GM12878 (cell line): ENCODE data around the gene HOXC5. TPM values are rescaled to one million over a fixed set of nuclear protein-coding genes. Genes with fewer than 3 reads are reported as not detected.

Source experiments
- BACH1 ChIP-seq: fragments of 450-650 bp; IDR thresholded peaks from 2 replicates; pipeline ENCODE4 v1.6.1; 2017; ENCODE audit warnings: mild to moderate bottlenecking, borderline replicate concordance
- BCL11A ChIP-seq: IDR thresholded peaks from 2 replicates; pipeline ENCODE4 v1.6.1; 2011; ENCODE audit warnings: low read depth, low read length
- CHD1 ChIP-seq: IDR thresholded peaks from 2 replicates; pipeline ENCODE4 v1.6.1; 2012; ENCODE audit warnings: low read depth, low read length, improper control_type of control experiment
- EED ChIP-seq: sonication (generic); IDR thresholded peaks from 2 replicates; pipeline ENCODE4 v1.6.1; 2016; ENCODE audit warnings: antibody characterized with exemption, low read depth
- FOS ChIP-seq: IDR thresholded peaks from 3 replicates; pipeline ENCODE4 v1.6.1; 2011; ENCODE audit warnings: borderline replicate concordance; ENCODE audit not compliant: insufficient read length; ENCODE audit errors: extremely low read depth
- HDAC2 ChIP-seq: fragments of 200-600 bp; sonication (generic); IDR thresholded peaks from 2 replicates; pipeline ENCODE4 v1.6.1; 2017
- HDAC6 ChIP-seq: fragments of 200-600 bp; sonication (generic); IDR thresholded peaks from one replicate; pipeline ENCODE4 v1.8.0; 2017; ENCODE audit warnings: antibody characterized with exemption; ENCODE audit not compliant: unreplicated experiment
- HDGF ChIP-seq: fragments of 450-650 bp; IDR thresholded peaks from 2 replicates; pipeline ENCODE4 v1.6.1; 2016; ENCODE audit warnings: antibody characterized with exemption
- IKZF1 ChIP-seq: fragments of 450-650 bp; conservative IDR thresholded peaks from 2 replicates; pipeline ENCODE4 v1.6.1; 2017; ENCODE audit warnings: antibody characterized with exemption, mild to moderate bottlenecking
- NBN ChIP-seq: fragments of 450-650 bp; IDR thresholded peaks from 2 replicates; pipeline ENCODE4 v1.6.1; 2016
- RCOR1 ChIP-seq: conservative IDR thresholded peaks from 2 replicates; pipeline ENCODE4 v1.6.1; 2012; ENCODE audit warnings: low read depth, low read length, improper control_type of control experiment
- SMAD1 ChIP-seq: fragments of 450-650 bp; IDR thresholded peaks from 2 replicates; pipeline ENCODE4 v1.6.1; 2018; ENCODE audit warnings: mild to moderate bottlenecking, low read depth; ENCODE audit not compliant: partially characterized antibody
- STAT3 ChIP-seq: IDR thresholded peaks from 2 replicates; pipeline ENCODE4 v1.6.1; 2011; ENCODE audit warnings: low read depth, low read length, improper control_type of control experiment
- TCF12 ChIP-seq: IDR thresholded peaks from 2 replicates; pipeline ENCODE4 v1.6.1; 2011; ENCODE audit warnings: low read depth, mild to moderate bottlenecking, low read length
- ZSCAN29 ChIP-seq: fragments of 450-650 bp; IDR thresholded peaks from 2 replicates; pipeline ENCODE4 v1.6.1; 2017; ENCODE audit warnings: mild to moderate bottlenecking, moderate library complexity
- polyA plus RNA-seq, 11 experiments: library from polyadenylated mRNA; depleted of rRNA in 4 of 11; unstranded in 6 of 11; stranded (reverse) in 5 of 11; fragments of >200 nt; fragmentation: Nextera tagmentation in 4 of 11; fragmentation: Illumina TruSeq in 1 of 11; extraction: Ambion mirVana in 4 of 11; extraction: Trizol in 1 of 11; gene quantifications; 1 replicate in 1 of 11; 2 replicates in 10 of 11; pipeline versions ENCODE4 v1.2.1 to v1.2.3, GENCODE V29; 2011 to 2016; ENCODE audit warnings: inconsistent platforms in 2 of 11, missing spikeins in 2 of 11, low read depth in 1 of 11
- total RNA-seq, 4 experiments: library from RNA; depleted of rRNA in 3 of 4; stranded (reverse); fragments of >200 nt in 3 of 4; fragmentation: Illumina TruSeq in 1 of 4; extraction: Trizol in 1 of 4; gene quantifications; 2 replicates each; pipeline versions ENCODE4 v1.2.1 to v1.2.3, GENCODE V29; 2013 to 2021
- TF ChIP-seq, protein P1 (sequence below), 3 experiments: IDR thresholded peaks in 2 of 3; conservative IDR thresholded peaks in 1 of 3; 2 replicates each; pipeline ENCODE4 v1.5.1; 2011; ENCODE audit warnings: low read depth in 3 of 3, low read length in 3 of 3, mild to moderate bottlenecking in 3 of 3, control low read depth in 2 of 3, moderate library complexity in 2 of 3, inconsistent platforms in 1 of 3, mixed read lengths in 1 of 3; ENCODE audit not compliant: control insufficient read depth in 2 of 3, insufficient read depth in 1 of 3; ENCODE audit errors: extremely low read depth in 1 of 3
- TF ChIP-seq, protein P2 (sequence below): fragments of 450-650 bp; IDR thresholded peaks from 2 replicates; pipeline ENCODE4 v1.6.1; 2017; ENCODE audit warnings: mild to moderate bottlenecking, moderate library complexity
- TF ChIP-seq, protein P3 (sequence below): fragments of 450-650 bp; IDR thresholded peaks from 2 replicates; pipeline ENCODE4 v1.6.1; 2017; ENCODE audit warnings: mild to moderate bottlenecking
- TF ChIP-seq, protein P4 (sequence below): IDR thresholded peaks from 2 replicates; pipeline ENCODE4 v1.6.1; 2012; ENCODE audit warnings: low read depth, low read length, improper control_type of control experiment

Gene HOXC5
- total and polyA plus RNA-seq, 10 of the 15 experiments (the other 5 are each of a cell fraction or from before 2014, with no cell fraction given), result 0.11 TPM; not detected in 9

DNA sequence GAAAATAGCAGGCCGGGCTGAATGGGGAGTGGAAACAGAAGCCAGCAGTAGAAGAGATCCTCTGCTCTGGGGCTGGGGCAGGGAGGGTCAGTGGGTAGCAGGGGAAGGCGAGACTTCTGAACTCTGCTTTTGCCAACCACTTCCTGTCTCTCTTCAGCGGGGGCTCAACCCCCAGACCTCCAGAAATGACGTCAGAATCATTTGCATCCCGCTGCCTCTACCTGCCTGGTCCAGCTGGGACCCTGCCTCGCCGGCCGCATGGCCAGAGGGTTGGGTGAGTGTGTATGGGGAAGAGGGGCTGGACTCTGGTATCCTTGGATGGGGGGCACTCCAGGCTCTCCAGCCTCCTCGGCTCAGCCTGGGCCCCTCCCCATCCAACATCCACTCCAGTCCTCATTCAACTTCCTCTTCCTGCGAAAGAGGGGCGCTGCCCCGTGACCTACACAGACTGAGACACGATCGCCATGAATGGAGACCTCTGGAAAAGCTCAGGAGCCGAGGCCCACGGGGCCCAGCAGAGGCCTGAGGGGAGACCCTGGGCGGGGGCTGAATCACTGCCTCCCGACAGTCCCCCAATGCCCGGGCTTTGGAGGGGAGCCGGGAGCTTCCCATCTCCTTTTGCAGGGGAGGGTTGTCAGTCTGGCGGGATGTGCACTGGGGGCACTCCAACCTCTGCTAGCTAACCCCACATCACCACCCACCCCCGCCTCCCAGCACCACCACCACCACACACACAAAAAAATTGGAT lies 20.3 kb downstream of the HOXC5 start (continued):
- TF ChIP-seq IKZF1, result peak; percentile 80
- no peak for TF ChIP-seq HDAC6
- TF ChIP-seq EED, result peak; percentile 69
- TF ChIP-seq BCL11A, result 0 out of 2 replicates have a peak, but pooled peaks have one; percentile 11
- TF ChIP-seq, protein P1, sequence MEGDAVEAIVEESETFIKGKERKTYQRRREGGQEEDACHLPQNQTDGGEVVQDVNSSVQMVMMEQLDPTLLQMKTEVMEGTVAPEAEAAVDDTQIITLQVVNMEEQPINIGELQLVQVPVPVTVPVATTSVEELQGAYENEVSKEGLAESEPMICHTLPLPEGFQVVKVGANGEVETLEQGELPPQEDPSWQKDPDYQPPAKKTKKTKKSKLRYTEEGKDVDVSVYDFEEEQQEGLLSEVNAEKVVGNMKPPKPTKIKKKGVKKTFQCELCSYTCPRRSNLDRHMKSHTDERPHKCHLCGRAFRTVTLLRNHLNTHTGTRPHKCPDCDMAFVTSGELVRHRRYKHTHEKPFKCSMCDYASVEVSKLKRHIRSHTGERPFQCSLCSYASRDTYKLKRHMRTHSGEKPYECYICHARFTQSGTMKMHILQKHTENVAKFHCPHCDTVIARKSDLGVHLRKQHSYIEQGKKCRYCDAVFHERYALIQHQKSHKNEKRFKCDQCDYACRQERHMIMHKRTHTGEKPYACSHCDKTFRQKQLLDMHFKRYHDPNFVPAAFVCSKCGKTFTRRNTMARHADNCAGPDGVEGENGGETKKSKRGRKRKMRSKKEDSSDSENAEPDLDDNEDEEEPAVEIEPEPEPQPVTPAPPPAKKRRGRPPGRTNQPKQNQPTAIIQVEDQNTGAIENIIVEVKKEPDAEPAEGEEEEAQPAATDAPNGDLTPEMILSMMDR (IDR thresholded peaks at IDR 0.05 in 2 of 3, conservative IDR thresholded peaks at IDR 0.05 in 1 of 3; ENCODE audit: control insufficient read depth in 2 of 3, extremely low read depth in 1 of 3, insufficient read depth in 1 of 3, low read depth in 3 of 3, low read length in 3 of 3), result no peak
- no peak for TF ChIP-seq RCOR1
- no peak for TF ChIP-seq CHD1
- TF ChIP-seq NBN, result peak; percentile 90; the same call in 1 of the 2 replicates
- TF ChIP-seq HDAC2, result no peak
- no peak; the same call in 1 of the 2 replicates for TF ChIP-seq HDGF
- TF ChIP-seq SMAD1, result no peak
- TF ChIP-seq, protein P2, sequence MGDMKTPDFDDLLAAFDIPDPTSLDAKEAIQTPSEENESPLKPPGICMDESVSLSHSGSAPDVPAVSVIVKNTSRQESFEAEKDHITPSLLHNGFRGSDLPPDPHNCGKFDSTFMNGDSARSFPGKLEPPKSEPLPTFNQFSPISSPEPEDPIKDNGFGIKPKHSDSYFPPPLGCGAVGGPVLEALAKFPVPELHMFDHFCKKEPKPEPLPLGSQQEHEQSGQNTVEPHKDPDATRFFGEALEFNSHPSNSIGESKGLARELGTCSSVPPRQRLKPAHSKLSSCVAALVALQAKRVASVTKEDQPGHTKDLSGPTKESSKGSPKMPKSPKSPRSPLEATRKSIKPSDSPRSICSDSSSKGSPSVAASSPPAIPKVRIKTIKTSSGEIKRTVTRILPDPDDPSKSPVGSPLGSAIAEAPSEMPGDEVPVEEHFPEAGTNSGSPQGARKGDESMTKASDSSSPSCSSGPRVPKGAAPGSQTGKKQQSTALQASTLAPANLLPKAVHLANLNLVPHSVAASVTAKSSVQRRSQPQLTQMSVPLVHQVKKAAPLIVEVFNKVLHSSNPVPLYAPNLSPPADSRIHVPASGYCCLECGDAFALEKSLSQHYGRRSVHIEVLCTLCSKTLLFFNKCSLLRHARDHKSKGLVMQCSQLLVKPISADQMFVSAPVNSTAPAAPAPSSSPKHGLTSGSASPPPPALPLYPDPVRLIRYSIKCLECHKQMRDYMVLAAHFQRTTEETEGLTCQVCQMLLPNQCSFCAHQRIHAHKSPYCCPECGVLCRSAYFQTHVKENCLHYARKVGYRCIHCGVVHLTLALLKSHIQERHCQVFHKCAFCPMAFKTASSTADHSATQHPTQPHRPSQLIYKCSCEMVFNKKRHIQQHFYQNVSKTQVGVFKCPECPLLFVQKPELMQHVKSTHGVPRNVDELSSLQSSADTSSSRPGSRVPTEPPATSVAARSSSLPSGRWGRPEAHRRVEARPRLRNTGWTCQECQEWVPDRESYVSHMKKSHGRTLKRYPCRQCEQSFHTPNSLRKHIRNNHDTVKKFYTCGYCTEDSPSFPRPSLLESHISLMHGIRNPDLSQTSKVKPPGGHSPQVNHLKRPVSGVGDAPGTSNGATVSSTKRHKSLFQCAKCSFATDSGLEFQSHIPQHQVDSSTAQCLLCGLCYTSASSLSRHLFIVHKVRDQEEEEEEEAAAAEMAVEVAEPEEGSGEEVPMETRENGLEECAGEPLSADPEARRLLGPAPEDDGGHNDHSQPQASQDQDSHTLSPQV, result no peak
- TF ChIP-seq, protein P3, sequence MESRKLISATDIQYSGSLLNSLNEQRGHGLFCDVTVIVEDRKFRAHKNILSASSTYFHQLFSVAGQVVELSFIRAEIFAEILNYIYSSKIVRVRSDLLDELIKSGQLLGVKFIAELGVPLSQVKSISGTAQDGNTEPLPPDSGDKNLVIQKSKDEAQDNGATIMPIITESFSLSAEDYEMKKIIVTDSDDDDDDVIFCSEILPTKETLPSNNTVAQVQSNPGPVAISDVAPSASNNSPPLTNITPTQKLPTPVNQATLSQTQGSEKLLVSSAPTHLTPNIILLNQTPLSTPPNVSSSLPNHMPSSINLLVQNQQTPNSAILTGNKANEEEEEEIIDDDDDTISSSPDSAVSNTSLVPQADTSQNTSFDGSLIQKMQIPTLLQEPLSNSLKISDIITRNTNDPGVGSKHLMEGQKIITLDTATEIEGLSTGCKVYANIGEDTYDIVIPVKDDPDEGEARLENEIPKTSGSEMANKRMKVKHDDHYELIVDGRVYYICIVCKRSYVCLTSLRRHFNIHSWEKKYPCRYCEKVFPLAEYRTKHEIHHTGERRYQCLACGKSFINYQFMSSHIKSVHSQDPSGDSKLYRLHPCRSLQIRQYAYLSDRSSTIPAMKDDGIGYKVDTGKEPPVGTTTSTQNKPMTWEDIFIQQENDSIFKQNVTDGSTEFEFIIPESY, result no peak
- no peak for TF ChIP-seq STAT3
- no peak for TF ChIP-seq ZSCAN29
- TF ChIP-seq TCF12, result 0 out of 2 replicates have a peak, but pooled peaks have one; percentile 32
- TF ChIP-seq, protein P4, sequence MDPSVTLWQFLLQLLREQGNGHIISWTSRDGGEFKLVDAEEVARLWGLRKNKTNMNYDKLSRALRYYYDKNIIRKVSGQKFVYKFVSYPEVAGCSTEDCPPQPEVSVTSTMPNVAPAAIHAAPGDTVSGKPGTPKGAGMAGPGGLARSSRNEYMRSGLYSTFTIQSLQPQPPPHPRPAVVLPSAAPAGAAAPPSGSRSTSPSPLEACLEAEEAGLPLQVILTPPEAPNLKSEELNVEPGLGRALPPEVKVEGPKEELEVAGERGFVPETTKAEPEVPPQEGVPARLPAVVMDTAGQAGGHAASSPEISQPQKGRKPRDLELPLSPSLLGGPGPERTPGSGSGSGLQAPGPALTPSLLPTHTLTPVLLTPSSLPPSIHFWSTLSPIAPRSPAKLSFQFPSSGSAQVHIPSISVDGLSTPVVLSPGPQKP, result 0 out of 2 replicates have a peak, but pooled peaks have one; percentile 32
- TF ChIP-seq BACH1, result no peak
- TF ChIP-seq FOS, result no peak
